HepG2 (cell line): ENCODE results near the gene CNOT1. TPM values are rescaled to one million over a fixed set of nuclear protein-coding genes. Genes with fewer than 3 reads are reported as not detected.

ENCODE experiments used
- CHCHD3 ChIP-seq: sonication (generic); formaldehyde crosslinking; IDR thresholded peaks from 2 replicates; pipeline ENCODE4 v1.8.0; 2022; ENCODE audit warnings: mild to moderate bottlenecking, missing genetic modification reagents, moderate library complexity
- CREM ChIP-seq, 2 experiments: sonication (generic) in 1 of 2; formaldehyde crosslinking in 1 of 2; IDR thresholded peaks; 2 replicates each; pipeline versions ENCODE4 v1.4.0 to v1.6.1; 2016 to 2020; ENCODE audit warnings: antibody characterized with exemption in 1 of 2, mild to moderate bottlenecking in 1 of 2, missing genetic modification reagents in 1 of 2
- E2F2 ChIP-seq: sonication (generic); formaldehyde crosslinking; IDR thresholded peaks from 2 replicates; pipeline ENCODE4 v1.4.0; 2020; ENCODE audit warnings: missing genetic modification reagents, borderline replicate concordance
- MTERF4 ChIP-seq: sonication (generic); formaldehyde crosslinking; IDR thresholded peaks from 2 replicates; pipeline ENCODE4 v1.8.0; 2023; ENCODE audit warnings: mild to moderate bottlenecking, missing genetic modification reagents
- REPIN1 ChIP-seq: sonication (generic); formaldehyde crosslinking; IDR thresholded peaks from 2 replicates; pipeline ENCODE4 v1.8.0; 2022; ENCODE audit warnings: missing genetic modification reagents, low read depth, mild to moderate bottlenecking, borderline replicate concordance
- SMAD9 ChIP-seq: sonication (generic); formaldehyde crosslinking; IDR thresholded peaks from 2 replicates; pipeline ENCODE4 v1.5.1; 2020; ENCODE audit warnings: mild to moderate bottlenecking, missing genetic modification reagents
- SRSF1 ChIP-seq: fragments of 200-400 bp; formaldehyde crosslinking; optimal IDR thresholded peaks from 2 replicates; pipeline ENCODE3; 2017; ENCODE audit warnings: mild to moderate bottlenecking, low read depth, low read length, moderate library complexity
- SUZ12 ChIP-seq: fragments of 150-350 bp; IDR thresholded peaks from 2 replicates; pipeline ENCODE4 v1.6.1; 2014; ENCODE audit warnings: low read depth, low read length
- TGIF2 ChIP-seq: IDR thresholded peaks from 2 replicates; pipeline ENCODE4 v1.6.1; 2016; ENCODE audit warnings: control low read depth, missing compliant biosample characterization
- THAP8 ChIP-seq: sonication (generic); formaldehyde crosslinking; IDR thresholded peaks from 2 replicates; pipeline ENCODE4 v1.5.1; 2020; ENCODE audit warnings: missing genetic modification reagents, mild to moderate bottlenecking, borderline replicate concordance
- U2AF1 ChIP-seq: fragments of 200-400 bp; formaldehyde crosslinking; optimal IDR thresholded peaks from 2 replicates; pipeline ENCODE3; 2017; ENCODE audit warnings: mild to moderate bottlenecking, low read depth, low read length
- ZBTB2 ChIP-seq: sonication (generic); formaldehyde crosslinking; IDR thresholded peaks from 2 replicates; pipeline ENCODE4 v1.8.0; 2022; ENCODE audit warnings: low read depth, missing genetic modification reagents
- ZC3H13 ChIP-seq: sonication (generic); formaldehyde crosslinking; IDR thresholded peaks from 2 replicates; pipeline ENCODE4 v1.8.1; 2023; ENCODE audit warnings: mild to moderate bottlenecking, missing genetic modification reagents, moderate library complexity
- ZFP91 ChIP-seq: sonication (generic); formaldehyde crosslinking; IDR thresholded peaks from 2 replicates; pipeline ENCODE4 v1.9.0; 2022; ENCODE audit warnings: missing genetic modification reagents, mild to moderate bottlenecking, borderline replicate concordance
- ZNF256 ChIP-seq: sonication (generic); formaldehyde crosslinking; conservative IDR thresholded peaks from 2 replicates; pipeline ENCODE4 v1.4.0; 2020; ENCODE audit warnings: missing genetic modification reagents
- ZNF570 ChIP-seq: sonication (generic); formaldehyde crosslinking; IDR thresholded peaks from 2 replicates; pipeline ENCODE4 v1.4.0; 2020; ENCODE audit warnings: mild to moderate bottlenecking, missing genetic modification reagents, borderline replicate concordance
- ZNF616 ChIP-seq: sonication (generic); formaldehyde crosslinking; IDR thresholded peaks from 2 replicates; pipeline ENCODE4 v1.5.0; 2020; ENCODE audit warnings: low read depth, mild to moderate bottlenecking, missing genetic modification reagents
- ZNF737 ChIP-seq: sonication (generic); formaldehyde crosslinking; IDR thresholded peaks from 2 replicates; pipeline ENCODE4 v1.5.0; 2020; ENCODE audit warnings: missing genetic modification reagents, mild to moderate bottlenecking, borderline replicate concordance
- ZNF780A ChIP-seq: sonication (generic); formaldehyde crosslinking; IDR thresholded peaks from 2 replicates; pipeline ENCODE4 v1.8.0; 2022; ENCODE audit warnings: mild to moderate bottlenecking, missing genetic modification reagents, moderate library complexity
- ZNF850 ChIP-seq: sonication (generic); formaldehyde crosslinking; conservative IDR thresholded peaks from 2 replicates; pipeline ENCODE4 v1.9.0; 2021; ENCODE audit warnings: mild to moderate bottlenecking, missing genetic modification reagents
- ZSCAN29 ChIP-seq: sonication (generic); formaldehyde crosslinking; conservative IDR thresholded peaks from 2 replicates; pipeline ENCODE4 v1.4.0; 2020; ENCODE audit warnings: mild to moderate bottlenecking, missing genetic modification reagents
- ZSCAN30 ChIP-seq: sonication (generic); formaldehyde crosslinking; IDR thresholded peaks from 2 replicates; pipeline ENCODE4 v1.5.0; 2020; ENCODE audit warnings: mild to moderate bottlenecking, missing genetic modification reagents
- polyA plus RNA-seq, 8 experiments: library from polyadenylated mRNA; depleted of rRNA in 3 of 8; stranded (reverse) in 7 of 8; unstranded in 1 of 8; fragments of >200 nt; fragmentation: Illumina TruSeq in 4 of 8; extraction: Trizol in 4 of 8; gene quantifications; 2 replicates each; pipeline versions ENCODE4 v1.2.1 to v1.2.3, GENCODE V29; 2011 to 2016; ENCODE audit warnings: low read depth in 4 of 8, missing spikeins in 1 of 8, mixed read lengths in 1 of 8; ENCODE audit not compliant: insufficient read depth in 1 of 8
- total RNA-seq, 5 experiments: library from RNA; depleted of rRNA; stranded (reverse); fragments of >200 nt; fragmentation: Illumina TruSeq; extraction: Trizol; gene quantifications; 2 replicates each; pipeline ENCODE4 v1.2.3, GENCODE V29; 2016; ENCODE audit warnings: low read depth in 1 of 5

The CNOT1 gene
- total and polyA plus RNA-seq, 2 of the 13 experiments (the other 11 are each of a cell fraction or from before 2014, with no cell fraction given), result 188 to 232 TPM

GRCh38 chr16:58515871-58516767, 113.5 kb downstream of the CNOT1 start (continued):
- TF ChIP-seq MTERF4 (CRISPR knock-in tag), result peak; percentile 9; the same call in 1 of the 2 replicates
- TF ChIP-seq ZNF850 (CRISPR knock-in tag), result 0 out of 2 replicates have a peak, but pooled peaks have one; percentile 15
- TF ChIP-seq ZNF737 (CRISPR knock-in tag), result no peak
- TF ChIP-seq REPIN1 (CRISPR knock-in tag), result no peak
- TF ChIP-seq CHCHD3 (CRISPR knock-in tag), result peak; percentile 89; the same call in 1 of the 2 replicates
- 0 out of 2 replicates have a peak, but pooled peaks have one; percentile 23 for TF ChIP-seq E2F2 (CRISPR knock-in tag)
- no peak for TF ChIP-seq ZNF570 (CRISPR knock-in tag)
- no peak for TF ChIP-seq CREM (IDR thresholded peaks at IDR 0.05)
- no peak for TF ChIP-seq CREM (CRISPR knock-in tag; IDR thresholded peaks at IDR 0.05)
- TF ChIP-seq ZNF780A (CRISPR knock-in tag), result peak; percentile 77; the same call in 1 of the 2 replicates
- no peak for TF ChIP-seq SMAD9
- TF ChIP-seq ZSCAN29 (CRISPR knock-in tag), result peak; percentile 21; the same call in 1 of the 2 replicates
- TF ChIP-seq SUZ12, result no peak
- TF ChIP-seq ZNF256 (CRISPR knock-in tag), result no peak
- 0 out of 2 replicates have a peak, but pooled peaks have one; percentile 63 for TF ChIP-seq ZSCAN30 (CRISPR knock-in tag)
- TF ChIP-seq ZBTB2 (CRISPR knock-in tag), result peak; percentile 9
- TF ChIP-seq THAP8 (CRISPR knock-in tag), result no peak
- peak; percentile 35 for TF ChIP-seq SRSF1
- TF ChIP-seq U2AF1, result peak; percentile 14
- TF ChIP-seq ZC3H13, result peak; percentile 42; the same call in 1 of the 2 replicates
- TF ChIP-seq TGIF2 (CRISPR knock-in tag), result peak; percentile 44; the same call in 1 of the 2 replicates
- TF ChIP-seq ZNF616 (CRISPR knock-in tag), result no peak
- TF ChIP-seq ZFP91 (CRISPR knock-in tag), result peak; percentile 58
